LNCaP clone FGC (cell line): ENCODE measurements around the gene ELP6.

Experiments used
- DNase-seq: peaks from one replicate; pipeline ENCODE4 v3.0.0-alpha.2; 2011; ENCODE audit warnings: low read depth
- H3K4me3 ChIP-seq: 2 replicates; pipeline ENCODE4 v1.5.1; 2011; ENCODE audit warnings: mild to moderate bottlenecking, low read depth, low read length, control low read depth
- TF ChIP-seq, protein P1 (sequence below): IDR thresholded peaks from 2 replicates; pipeline ENCODE4 v1.5.1; 2012; ENCODE audit warnings: mild to moderate bottlenecking; ENCODE audit not compliant: control insufficient read depth, insufficient read depth; ENCODE audit errors: extremely low read depth

The ELP6 gene

DNA sequence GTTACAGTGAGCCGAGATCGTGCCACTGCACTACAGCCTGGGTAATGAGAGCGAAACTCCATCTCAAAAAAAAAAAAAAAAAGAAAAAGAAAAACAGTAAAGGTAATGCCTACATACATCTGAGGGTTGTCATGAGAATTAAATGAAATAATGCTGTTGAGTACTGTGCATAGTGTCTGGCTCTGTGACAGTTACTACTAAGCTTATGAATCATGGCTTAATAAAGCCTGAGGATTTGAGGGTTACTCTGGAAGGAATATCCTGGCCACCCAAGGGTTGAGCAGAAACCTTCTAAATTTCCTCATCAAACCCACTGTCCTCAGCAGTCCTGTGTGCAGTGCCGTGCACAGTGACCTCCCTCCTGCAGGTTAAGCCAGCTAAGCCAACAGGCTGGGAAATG, 26.8 kb upstream of the ELP6 start:
- TF ChIP-seq, protein P1, sequence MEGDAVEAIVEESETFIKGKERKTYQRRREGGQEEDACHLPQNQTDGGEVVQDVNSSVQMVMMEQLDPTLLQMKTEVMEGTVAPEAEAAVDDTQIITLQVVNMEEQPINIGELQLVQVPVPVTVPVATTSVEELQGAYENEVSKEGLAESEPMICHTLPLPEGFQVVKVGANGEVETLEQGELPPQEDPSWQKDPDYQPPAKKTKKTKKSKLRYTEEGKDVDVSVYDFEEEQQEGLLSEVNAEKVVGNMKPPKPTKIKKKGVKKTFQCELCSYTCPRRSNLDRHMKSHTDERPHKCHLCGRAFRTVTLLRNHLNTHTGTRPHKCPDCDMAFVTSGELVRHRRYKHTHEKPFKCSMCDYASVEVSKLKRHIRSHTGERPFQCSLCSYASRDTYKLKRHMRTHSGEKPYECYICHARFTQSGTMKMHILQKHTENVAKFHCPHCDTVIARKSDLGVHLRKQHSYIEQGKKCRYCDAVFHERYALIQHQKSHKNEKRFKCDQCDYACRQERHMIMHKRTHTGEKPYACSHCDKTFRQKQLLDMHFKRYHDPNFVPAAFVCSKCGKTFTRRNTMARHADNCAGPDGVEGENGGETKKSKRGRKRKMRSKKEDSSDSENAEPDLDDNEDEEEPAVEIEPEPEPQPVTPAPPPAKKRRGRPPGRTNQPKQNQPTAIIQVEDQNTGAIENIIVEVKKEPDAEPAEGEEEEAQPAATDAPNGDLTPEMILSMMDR = no peak
- H3K4me3 ChIP-seq = no peak overlapping the region
- no peak for DNase-seq

- TF ChIP-seq, protein P1 = no peak
- no peak overlapping the region for H3K4me3 ChIP-seq
- no peak for DNase-seq
Measured at GRCh38 chr3:47536967-47537366, 23.5 kb upstream of the ELP6 start.

DNA sequence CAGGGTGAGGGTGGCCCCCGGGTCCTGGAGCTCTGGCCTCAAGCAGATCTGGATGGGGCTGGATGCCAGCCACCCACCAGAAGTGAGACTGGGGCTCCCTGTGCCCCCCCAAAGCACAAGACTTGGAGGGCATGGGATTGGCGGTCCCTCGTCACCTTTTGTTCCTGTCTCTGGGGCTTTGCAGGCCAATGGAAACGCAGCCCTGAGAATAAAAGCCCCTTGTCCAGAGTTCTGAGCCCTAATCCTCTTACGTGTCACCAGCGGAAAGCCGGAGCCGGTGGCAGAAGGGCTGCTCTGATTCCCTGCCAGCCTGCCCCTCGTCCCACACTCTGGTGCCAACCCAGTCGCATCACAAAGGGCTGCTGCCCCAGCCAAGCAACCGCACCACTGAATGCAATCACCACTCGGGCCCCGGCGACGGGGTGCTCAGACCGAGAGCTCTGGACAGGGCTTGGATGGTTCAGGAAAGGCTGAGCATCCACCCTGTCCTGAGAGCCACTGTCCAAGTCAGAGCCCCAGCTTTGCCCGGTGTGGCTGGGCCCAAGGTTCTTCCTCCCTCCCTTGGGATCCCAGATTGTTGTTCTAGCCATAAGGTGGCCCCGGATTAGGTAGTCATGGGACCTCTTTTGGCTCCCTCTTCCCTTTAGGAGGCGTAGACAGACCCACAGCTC, 22.8 kb upstream of the ELP6 start:
- H3K4me3 ChIP-seq = no peak overlapping the region
- DNase-seq = no peak
- TF ChIP-seq, protein P1 = no peak

- TF ChIP-seq, protein P1 = no peak
- H3K4me3 ChIP-seq = no peak overlapping the region
- DNase-seq = no peak
Measured at GRCh38 chr3:47533996-47534454, 20.5 kb upstream of the ELP6 start.

DNA sequence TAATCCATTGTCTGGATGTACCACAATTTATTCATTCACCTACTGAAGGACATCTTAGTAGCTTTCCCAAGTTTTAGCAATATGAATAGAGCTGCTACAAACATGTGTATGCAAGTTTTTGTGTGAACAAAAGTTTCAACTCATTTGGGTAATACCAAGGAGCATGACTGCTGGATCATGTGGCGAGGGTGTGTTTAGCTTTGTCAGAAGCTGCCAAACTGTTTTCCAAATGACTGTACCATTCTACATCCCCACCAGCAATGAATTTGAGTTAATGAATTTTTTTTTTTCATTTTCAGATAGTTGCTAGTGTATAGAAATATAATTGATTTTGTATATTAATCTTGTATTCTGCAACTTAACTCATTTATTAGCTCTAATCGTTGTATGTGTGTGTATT, 20.0 kb upstream of the ELP6 start:
- no peak overlapping the region for H3K4me3 ChIP-seq
- DNase-seq = no peak
- TF ChIP-seq, protein P1 = no peak

DNA sequence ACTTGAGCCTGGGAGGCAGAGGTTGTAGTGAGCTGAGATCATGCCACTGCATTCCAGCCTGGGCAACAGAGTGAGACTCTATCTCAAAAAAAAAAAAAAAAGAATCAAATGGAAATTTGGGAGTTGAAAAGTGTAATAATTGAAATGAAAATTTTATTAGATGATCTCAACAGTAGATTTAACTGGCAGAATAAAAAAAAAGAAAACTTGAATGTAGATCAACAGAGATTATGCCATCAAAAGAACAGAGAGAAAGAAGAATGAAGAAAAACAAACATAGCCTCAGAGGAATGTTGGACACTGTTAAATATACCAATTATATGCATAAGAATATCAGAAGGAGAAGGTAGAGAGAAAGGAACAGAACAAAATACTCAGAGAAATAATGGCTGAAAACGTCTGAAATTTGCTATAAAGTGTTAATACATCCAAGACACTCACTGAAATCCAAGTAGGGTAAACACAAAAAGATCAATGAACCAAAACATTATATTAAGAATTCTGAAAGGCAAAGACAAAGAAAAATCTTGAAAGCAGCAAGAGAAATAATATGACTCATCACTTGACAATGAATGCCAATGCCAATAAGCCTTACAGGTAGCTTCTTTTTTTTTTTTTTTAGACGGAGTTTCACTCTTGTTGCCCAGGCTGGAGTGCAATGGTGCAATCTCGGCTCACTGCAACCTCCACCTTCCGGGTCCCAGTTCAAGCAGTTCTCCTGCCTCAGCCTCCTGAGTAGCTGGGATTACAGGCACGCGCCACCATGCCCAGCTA, 14.6 kb upstream of the ELP6 start:
- H3K4me3 ChIP-seq = no peak overlapping the region
- TF ChIP-seq, protein P1 = no peak
- no peak for DNase-seq
